GM19240 (cell line): ENCODE results near the gene NFIB.

ENCODE experiments used
- DNase-seq: peaks from one replicate; pipeline ENCODE4 v3.0.0; 2011; ENCODE audit warnings: low spot score; ENCODE audit not compliant: insufficient read length

The NFIB gene

GRCh38 chr9:14191512-14191911 is 122.4 kb downstream of the NFIB start:
- DNase-seq, result no peak

GRCh38 chr9:14190240-14190639 is 123.7 kb downstream of the NFIB start:
- no peak for DNase-seq

- DNase-seq, result no peak
Measured at GRCh38 chr9:14189578-14189977, 124.4 kb downstream of the NFIB start.

GRCh38 chr9:14189146-14189545 is 124.8 kb downstream of the NFIB start:
- no peak for DNase-seq

GRCh38 chr9:14188538-14188937 is 125.4 kb downstream of the NFIB start:
- DNase-seq, result no peak

- DNase-seq, result no peak
Measured at GRCh38 chr9:14188011-14188410, 125.9 kb downstream of the NFIB start.

GRCh38 chr9:14186096-14186495 is 127.8 kb downstream of the NFIB start:
- DNase-seq, result no peak

- no peak for DNase-seq
Measured at GRCh38 chr9:14185016-14185415, 128.9 kb downstream of the NFIB start.

GRCh38 chr9:14183001-14183400 is 130.9 kb downstream of the NFIB start:
- no peak for DNase-seq

GRCh38 chr9:14180960-14181537 is 132.9 kb downstream of the NFIB start:
- DNase-seq, result no peak

- DNase-seq, result no peak
Measured at GRCh38 chr9:14180093-14180959, 133.6 kb downstream of the NFIB start.

- DNase-seq, result no peak
Measured at GRCh38 chr9:14179449-14179848, 134.5 kb downstream of the NFIB start.

- DNase-seq, result no peak
Measured at GRCh38 chr9:14175778-14176177, 138.2 kb downstream of the NFIB start.

GRCh38 chr9:14173713-14174112 is 140.2 kb downstream of the NFIB start:
- no peak for DNase-seq

GRCh38 chr9:14170973-14171596 is 142.9 kb downstream of the NFIB start:
- no peak for DNase-seq

- no peak for DNase-seq
Measured at GRCh38 chr9:14170392-14170931, 143.5 kb downstream of the NFIB start.

GRCh38 chr9:14168381-14168780 is 145.6 kb downstream of the NFIB start:
- DNase-seq, result no peak

- DNase-seq, result no peak
Measured at GRCh38 chr9:14165376-14166035, 148.4 kb downstream of the NFIB start.

GRCh38 chr9:14164908-14165307 is 149.0 kb downstream of the NFIB start:
- DNase-seq, result no peak

- no peak for DNase-seq
Measured at GRCh38 chr9:14159440-14160216, 154.3 kb downstream of the NFIB start.

GRCh38 chr9:14158916-14159315 is 155.0 kb downstream of the NFIB start:
- DNase-seq, result no peak
